ENCODE results near the gene MOB1A.

- TF ChIP-seq, protein P1, sequence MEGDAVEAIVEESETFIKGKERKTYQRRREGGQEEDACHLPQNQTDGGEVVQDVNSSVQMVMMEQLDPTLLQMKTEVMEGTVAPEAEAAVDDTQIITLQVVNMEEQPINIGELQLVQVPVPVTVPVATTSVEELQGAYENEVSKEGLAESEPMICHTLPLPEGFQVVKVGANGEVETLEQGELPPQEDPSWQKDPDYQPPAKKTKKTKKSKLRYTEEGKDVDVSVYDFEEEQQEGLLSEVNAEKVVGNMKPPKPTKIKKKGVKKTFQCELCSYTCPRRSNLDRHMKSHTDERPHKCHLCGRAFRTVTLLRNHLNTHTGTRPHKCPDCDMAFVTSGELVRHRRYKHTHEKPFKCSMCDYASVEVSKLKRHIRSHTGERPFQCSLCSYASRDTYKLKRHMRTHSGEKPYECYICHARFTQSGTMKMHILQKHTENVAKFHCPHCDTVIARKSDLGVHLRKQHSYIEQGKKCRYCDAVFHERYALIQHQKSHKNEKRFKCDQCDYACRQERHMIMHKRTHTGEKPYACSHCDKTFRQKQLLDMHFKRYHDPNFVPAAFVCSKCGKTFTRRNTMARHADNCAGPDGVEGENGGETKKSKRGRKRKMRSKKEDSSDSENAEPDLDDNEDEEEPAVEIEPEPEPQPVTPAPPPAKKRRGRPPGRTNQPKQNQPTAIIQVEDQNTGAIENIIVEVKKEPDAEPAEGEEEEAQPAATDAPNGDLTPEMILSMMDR (IDR thresholded peaks at IDR 0.05 in 2 of 3, conservative IDR thresholded peaks at IDR 0.05 in 1 of 3; ENCODE audit: borderline replicate concordance in 1 of 3, insufficient read depth in 1 of 3, low read depth in 2 of 3, low read length in 2 of 3): no peak
- TF ChIP-seq POLR2AphosphoS5 (IDR thresholded peaks at IDR 0.05; ENCODE audit: low read depth, low read length): no peak
- TF ChIP-seq EZH2phosphoT487 (IDR thresholded peaks at IDR 0.05; ENCODE audit: borderline replicate concordance): no peak
- TF ChIP-seq MAX (IDR thresholded peaks at IDR 0.05): no peak
- no peak for TF ChIP-seq ZNF274 (IDR thresholded peaks at IDR 0.05; ENCODE audit: low read depth, low read length)
- TF ChIP-seq POLR2A (IDR thresholded peaks at IDR 0.05; ENCODE audit: borderline replicate concordance, extremely low read depth, insufficient read depth, insufficient read length): no peak
Measured at GRCh38 chr2:74111380-74111779, 67.3 kb downstream of the MOB1A start.
